ENCODE data around the gene MEX3B. TPM values are rescaled to one million over a fixed set of nuclear protein-coding genes. Genes with fewer than 3 reads are reported as not detected.

Gene MEX3B
- total and polyA plus RNA-seq, 2 donors (not counting 1 experiment from before 2014, with no cell fraction given), result 2.6 to 8.1 TPM

DNA sequence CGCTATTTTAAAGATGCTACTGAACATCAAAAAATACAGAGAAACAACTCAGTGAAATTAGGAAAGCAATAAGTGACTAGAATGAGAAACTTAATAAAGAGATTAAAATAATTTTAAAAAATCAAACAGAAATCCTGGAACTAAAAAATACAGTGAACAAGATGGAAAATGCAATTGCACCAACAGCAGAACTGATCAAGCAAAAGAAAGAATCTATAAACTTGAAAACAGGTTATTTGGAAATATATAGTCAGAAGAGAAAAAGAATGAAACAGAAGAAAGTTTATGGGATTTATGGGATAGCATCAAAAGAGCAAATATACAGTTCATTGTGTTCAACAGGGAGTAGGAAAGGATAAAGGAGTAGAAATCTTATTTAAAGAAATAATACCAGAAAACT is 53.3 kb downstream of the MEX3B start:
- H3K9ac ChIP-seq (ENCODE audit: insufficient read depth, low read length), result no peak overlapping the region
- H3K27ac ChIP-seq (ENCODE audit: insufficient read depth, low read length), result no peak overlapping the region
- H3K4me1 ChIP-seq (ENCODE audit: control insufficient read depth, extremely low read depth, insufficient read depth, low read length), result no peaks in the 10 kb centered on the region
- DNase-seq (ENCODE audit: low read depth in 2 of 2), result no peak
- TF ChIP-seq, protein P1, sequence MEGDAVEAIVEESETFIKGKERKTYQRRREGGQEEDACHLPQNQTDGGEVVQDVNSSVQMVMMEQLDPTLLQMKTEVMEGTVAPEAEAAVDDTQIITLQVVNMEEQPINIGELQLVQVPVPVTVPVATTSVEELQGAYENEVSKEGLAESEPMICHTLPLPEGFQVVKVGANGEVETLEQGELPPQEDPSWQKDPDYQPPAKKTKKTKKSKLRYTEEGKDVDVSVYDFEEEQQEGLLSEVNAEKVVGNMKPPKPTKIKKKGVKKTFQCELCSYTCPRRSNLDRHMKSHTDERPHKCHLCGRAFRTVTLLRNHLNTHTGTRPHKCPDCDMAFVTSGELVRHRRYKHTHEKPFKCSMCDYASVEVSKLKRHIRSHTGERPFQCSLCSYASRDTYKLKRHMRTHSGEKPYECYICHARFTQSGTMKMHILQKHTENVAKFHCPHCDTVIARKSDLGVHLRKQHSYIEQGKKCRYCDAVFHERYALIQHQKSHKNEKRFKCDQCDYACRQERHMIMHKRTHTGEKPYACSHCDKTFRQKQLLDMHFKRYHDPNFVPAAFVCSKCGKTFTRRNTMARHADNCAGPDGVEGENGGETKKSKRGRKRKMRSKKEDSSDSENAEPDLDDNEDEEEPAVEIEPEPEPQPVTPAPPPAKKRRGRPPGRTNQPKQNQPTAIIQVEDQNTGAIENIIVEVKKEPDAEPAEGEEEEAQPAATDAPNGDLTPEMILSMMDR (conservative IDR thresholded peaks at IDR 0.05 in 1 of 2, IDR thresholded peaks at IDR 0.05 in 1 of 2; ENCODE audit: low read depth in 1 of 2, low read length in 2 of 2), result no peak
- no peak for TF ChIP-seq EZH2 (IDR thresholded peaks at IDR 0.05; ENCODE audit: low read length, missing control alignments)
- H3K4me2 ChIP-seq (ENCODE audit: extremely low read depth, insufficient read depth, low read length), result no peak overlapping the region
- H3K9me3 ChIP-seq (ENCODE audit: control insufficient read depth, insufficient read depth, low read depth, low read length), result no peaks in the 10 kb centered on the region
- no peaks in the 10 kb centered on the region for H3K79me2 ChIP-seq (ENCODE audit: control insufficient read depth, insufficient read depth, low read length)
- H3K4me3 ChIP-seq (replicated peaks in 1 of 4; ENCODE audit: control extremely low read depth in 1 of 4, insufficient read depth in 1 of 4, low read depth in 3 of 4, low read length in 4 of 4), result no peak overlapping the region
- no peaks in the 10 kb centered on the region for H4K20me1 ChIP-seq (ENCODE audit: control insufficient read depth, extremely low read depth, insufficient read depth, low read length)
- no peaks in the 10 kb centered on the region for H3K36me3 ChIP-seq (ENCODE audit: control insufficient read depth, insufficient read depth, low read length)
- H3K27me3 ChIP-seq (ENCODE audit: control insufficient read depth, insufficient read depth, low read length), result no peaks in the 10 kb centered on the region
- no peak overlapping the region for H2AFZ ChIP-seq (ENCODE audit: low read length)

Other genes with a start within 250 kb of the MEX3B start
- 21.8 and 29.9 TPM in 2 replicates for gene EFL1, start 216.7 kb upstream of the MEX3B start, total RNA-seq
- 19.1 and 22.5 TPM in 2 replicates for gene EFL1, start 216.7 kb upstream of the MEX3B start, polyA plus RNA-seq
- 0.66 and 1.8 TPM in 2 replicates for gene SAXO2, start 216.8 kb upstream of the MEX3B start, total RNA-seq
- gene SAXO2, start 216.8 kb upstream of the MEX3B start, polyA plus RNA-seq, result 0.36 and 0.58 TPM in 2 replicates